ENCODE measurements around the gene SIM1. TPM values are rescaled to one million over a fixed set of nuclear protein-coding genes. Genes with fewer than 3 reads are reported as not detected.

The SIM1 gene
- not detected for total RNA-seq
- long read RNA-seq, result 0 reads

- peak in 1 of 2 donors; percentile 56 for DNase-seq
- intact Hi-C loops (cut with DNase I, micrococcal nuclease), result no loop called here
- ATAC-seq, result peak; percentile 95
Measured at GRCh38 chr6:100464903-100465700, at the start of gene SIM1. Gene SIM1, minus strand, starts transcription at chr6:100464921. Its CDS starts 1,453 bp downstream, at chr6:100463468.

- DNase-seq (no peak), ATAC-seq (no peak)
- intact Hi-C loops (cut with DNase I, micrococcal nuclease), result no loop called here
Measured at GRCh38 chr6:100512203-100512862, 47.6 kb upstream of the SIM1 start.

- DNase-seq (no peak), ATAC-seq (no peak)
- intact Hi-C loops (cut with DNase I, micrococcal nuclease), result no loop called here
Measured at GRCh38 chr6:100509101-100509500, 44.4 kb upstream of the SIM1 start.

- intact Hi-C loops (cut with DNase I, micrococcal nuclease), result no loop called here
- DNase-seq (no peak), ATAC-seq (no peak)
Measured at GRCh38 chr6:100506651-100507050, 41.9 kb upstream of the SIM1 start.

- no peak for DNase-seq
- no peak for ATAC-seq
Measured at GRCh38 chr6:100504786-100505737, 40.3 kb upstream of the SIM1 start.

GRCh38 chr6:100503043-100503705, 38.5 kb upstream of the SIM1 start:
- ATAC-seq, result no peak

More at GRCh38 chr6:100504786-100505737, 40.3 kb upstream of the SIM1 start:
- intact Hi-C loops (cut with DNase I, micrococcal nuclease), result no loop called here

GRCh38 chr6:100493206-100493888, 28.6 kb upstream of the SIM1 start:
- ATAC-seq (no peak), DNase-seq (no peak)
- intact Hi-C loops (cut with DNase I, micrococcal nuclease), result no loop called here

More at GRCh38 chr6:100503043-100503705, 38.5 kb upstream of the SIM1 start:
- DNase-seq, result no peak
- intact Hi-C loops (cut with DNase I, micrococcal nuclease), result no loop called here

GRCh38 chr6:100491952-100492670, 27.4 kb upstream of the SIM1 start:
- intact Hi-C loops (cut with DNase I, micrococcal nuclease), result no loop called here
- DNase-seq (no peak), ATAC-seq (no peak)

- no peak for DNase-seq
- no peak for ATAC-seq
- intact Hi-C loops (cut with DNase I, micrococcal nuclease), result no loop called here
Measured at GRCh38 chr6:100490065-100490464, 25.3 kb upstream of the SIM1 start.

- intact Hi-C loops (cut with DNase I, micrococcal nuclease), result no loop called here
- ATAC-seq, result no peak
- no peak for DNase-seq
Measured at GRCh38 chr6:100488244-100488643, 23.5 kb upstream of the SIM1 start.

GRCh38 chr6:100487638-100488037, 22.9 kb upstream of the SIM1 start:
- intact Hi-C loops (cut with DNase I, micrococcal nuclease), result no loop called here
- no peak for DNase-seq
- ATAC-seq, result no peak

GRCh38 chr6:100485268-100485667, 20.5 kb upstream of the SIM1 start:
- ATAC-seq (no peak), DNase-seq (no peak)
- intact Hi-C loops (cut with DNase I, micrococcal nuclease), result no loop called here

GRCh38 chr6:100484474-100484873, 19.8 kb upstream of the SIM1 start:
- ATAC-seq (no peak), DNase-seq (no peak)
- intact Hi-C loops (cut with DNase I, micrococcal nuclease), result no loop called here

GRCh38 chr6:100482698-100483097, 18.0 kb upstream of the SIM1 start:
- DNase-seq (no peak), ATAC-seq (peak; percentile 67)
- intact Hi-C loops (cut with DNase I, micrococcal nuclease), result no loop called here

GRCh38 chr6:100479179-100480035, 14.7 kb upstream of the SIM1 start:
- DNase-seq (no peak), ATAC-seq (peak; percentile 58)
- intact Hi-C loops (cut with DNase I, micrococcal nuclease), result loop anchor here in 1 of 2 donors (5.0 kb wide), 1 partner anchor 362 kb away; no protein-coding TSS in a partner anchor

- no peak for DNase-seq
- no peak for ATAC-seq
- intact Hi-C loops (cut with DNase I, micrococcal nuclease), result loop anchor here in 1 of 2 donors (5.0 kb wide), 1 partner anchor 358 kb away; no protein-coding TSS in a partner anchor
Measured at GRCh38 chr6:100475554-100476320, 11.0 kb upstream of the SIM1 start.
